Measurements from ENCODE around the gene NUP133.

DNA sequence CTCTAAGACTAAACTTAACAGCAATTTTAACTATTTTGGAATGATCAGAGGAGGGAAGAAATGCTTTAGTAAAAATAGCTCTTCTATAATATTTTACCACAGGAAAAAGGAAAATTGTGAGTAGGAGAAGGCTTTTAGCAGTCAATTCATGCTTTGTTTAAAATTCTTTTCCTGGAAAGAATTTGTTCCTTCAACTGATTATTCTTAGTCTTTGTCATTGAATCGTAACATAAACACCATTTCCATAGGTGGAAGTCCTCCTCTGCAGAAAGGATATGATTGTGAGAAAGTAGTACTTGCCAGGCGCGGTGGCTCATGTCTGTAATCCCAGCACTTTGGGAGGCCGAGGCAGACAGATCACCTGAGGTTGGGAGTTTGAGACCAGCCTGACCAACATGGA is 62.3 kb downstream of the NUP133 start:
- TF ChIP-seq CTCF (IDR thresholded peaks at IDR 0.05 in 8 of 11, conservative IDR thresholded peaks at IDR 0.05 in 3 of 11): no peak
- no peak for TF ChIP-seq POLR2A (IDR thresholded peaks at IDR 0.05)
